HepG2 (cell line): ENCODE results near the gene NFKBIA. TPM values are rescaled to one million over a fixed set of nuclear protein-coding genes. Genes with fewer than 3 reads are reported as not detected.

ENCODE experiments used
- ARNT ChIP-seq: fragments of 450-650 bp; IDR thresholded peaks from 2 replicates; pipeline ENCODE4 v1.6.1; 2017
- ATF5 ChIP-seq: sonication (generic); formaldehyde crosslinking; IDR thresholded peaks from 2 replicates; pipeline ENCODE4 v1.4.0; 2020; ENCODE audit warnings: mild to moderate bottlenecking, low read depth, missing genetic modification reagents
- E2F2 ChIP-seq: sonication (generic); formaldehyde crosslinking; IDR thresholded peaks from 2 replicates; pipeline ENCODE4 v1.4.0; 2020; ENCODE audit warnings: missing genetic modification reagents, borderline replicate concordance
- HNF4G ChIP-seq, 2 experiments: sonication (generic) in 1 of 2; formaldehyde crosslinking in 1 of 2; IDR thresholded peaks; 2 replicates each; pipeline versions ENCODE4 v1.4.0 to v1.6.1; 2011 to 2020; ENCODE audit warnings: borderline replicate concordance in 2 of 2, low read depth in 2 of 2, mild to moderate bottlenecking in 2 of 2, low read length in 1 of 2, missing genetic modification reagents in 1 of 2, moderate library complexity in 1 of 2
- HOXA9 ChIP-seq: sonication (generic); formaldehyde crosslinking; IDR thresholded peaks from 2 replicates; pipeline ENCODE4 v1.8.1; 2022; ENCODE audit warnings: missing genetic modification reagents, mild to moderate bottlenecking, moderate library complexity, borderline replicate concordance
- MIXL1 ChIP-seq: IDR thresholded peaks from 2 replicates; pipeline ENCODE4 v1.6.1; 2016
- PLSCR1 ChIP-seq: sonication (generic); formaldehyde crosslinking; IDR thresholded peaks from 2 replicates; pipeline ENCODE4 v1.5.0; 2020; ENCODE audit warnings: missing genetic modification reagents, mild to moderate bottlenecking, borderline replicate concordance
- SATB2 ChIP-seq: sonication (generic); formaldehyde crosslinking; IDR thresholded peaks from 2 replicates; pipeline ENCODE4 v1.5.0; 2020; ENCODE audit warnings: missing genetic modification reagents
- TEF ChIP-seq: sonication (generic); formaldehyde crosslinking; IDR thresholded peaks from 2 replicates; pipeline ENCODE4 v1.5.0; 2020; ENCODE audit warnings: missing genetic modification reagents
- TERF1 ChIP-seq: sonication (generic); formaldehyde crosslinking; IDR thresholded peaks from 2 replicates; pipeline ENCODE4 v1.8.0; 2022; ENCODE audit warnings: mild to moderate bottlenecking, missing genetic modification reagents, moderate library complexity
- ZBTB39 ChIP-seq: sonication (generic); formaldehyde crosslinking; IDR thresholded peaks from 2 replicates; pipeline ENCODE4 v1.5.0; 2020; ENCODE audit warnings: missing genetic modification reagents
- ZNF10 ChIP-seq: sonication (generic); formaldehyde crosslinking; IDR thresholded peaks from 2 replicates; pipeline ENCODE4 v1.4.0; 2020; ENCODE audit warnings: mild to moderate bottlenecking, low read depth, missing genetic modification reagents, borderline replicate concordance
- ZNF124 ChIP-seq: sonication (generic); formaldehyde crosslinking; IDR thresholded peaks from 2 replicates; pipeline ENCODE4 v1.4.0; 2020; ENCODE audit warnings: missing genetic modification reagents
- ZNF232 ChIP-seq: sonication (generic); formaldehyde crosslinking; IDR thresholded peaks from 2 replicates; pipeline ENCODE4 v1.4.0; 2020; ENCODE audit warnings: missing genetic modification reagents, borderline replicate concordance
- ZNF30 ChIP-seq: sonication (generic); formaldehyde crosslinking; IDR thresholded peaks from 2 replicates; pipeline ENCODE4 v1.5.0; 2020; ENCODE audit warnings: mild to moderate bottlenecking, missing genetic modification reagents
- ZNF317 ChIP-seq: sonication (generic); formaldehyde crosslinking; IDR thresholded peaks from 2 replicates; pipeline ENCODE4 v1.5.0; 2020; ENCODE audit warnings: mild to moderate bottlenecking, missing genetic modification reagents
- ZNF335 ChIP-seq: sonication (generic); formaldehyde crosslinking; IDR thresholded peaks from 2 replicates; pipeline ENCODE4 v1.4.0; 2020; ENCODE audit warnings: missing genetic modification reagents
- ZNF577 ChIP-seq: sonication (generic); formaldehyde crosslinking; IDR thresholded peaks from 2 replicates; pipeline ENCODE4 v1.4.0; 2020; ENCODE audit warnings: mild to moderate bottlenecking, low read depth, missing genetic modification reagents, borderline replicate concordance
- polyA plus RNA-seq, 8 experiments: library from polyadenylated mRNA; depleted of rRNA in 3 of 8; stranded (reverse) in 7 of 8; unstranded in 1 of 8; fragments of >200 nt; fragmentation: Illumina TruSeq in 4 of 8; extraction: Trizol in 4 of 8; gene quantifications; 2 replicates each; pipeline versions ENCODE4 v1.2.1 to v1.2.3, GENCODE V29; 2011 to 2016; ENCODE audit warnings: low read depth in 4 of 8, missing spikeins in 1 of 8, mixed read lengths in 1 of 8; ENCODE audit not compliant: insufficient read depth in 1 of 8
- total RNA-seq, 5 experiments: library from RNA; depleted of rRNA; stranded (reverse); fragments of >200 nt; fragmentation: Illumina TruSeq; extraction: Trizol; gene quantifications; 2 replicates each; pipeline ENCODE4 v1.2.3, GENCODE V29; 2016; ENCODE audit warnings: low read depth in 1 of 5

NFKBIA gene
- total and polyA plus RNA-seq, 2 of the 13 experiments (the other 11 are each of a cell fraction or from before 2014, with no cell fraction given): 197 to 319 TPM

GRCh38 chr14:35402323-35403113, 2.0 kb downstream of the NFKBIA start (continued):
- no peak for TF ChIP-seq HNF4G (IDR thresholded peaks at IDR 0.05; ENCODE audit: borderline replicate concordance, low read depth, low read length)
- TF ChIP-seq HNF4G (CRISPR knock-in tag; IDR thresholded peaks at IDR 0.05; ENCODE audit: borderline replicate concordance, low read depth): no peak
- TF ChIP-seq TEF (CRISPR knock-in tag): no peak
- TF ChIP-seq SATB2 (CRISPR knock-in tag): no peak
- TF ChIP-seq HOXA9 (CRISPR knock-in tag): no peak
- no peak for TF ChIP-seq ZNF317 (CRISPR knock-in tag)
- no peak for TF ChIP-seq ZNF124
- TF ChIP-seq ARNT: no peak
- TF ChIP-seq ZNF232 (CRISPR knock-in tag): 0 out of 2 replicates have a peak, but pooled peaks have one; percentile 18
- TF ChIP-seq MIXL1 (CRISPR knock-in tag): no peak
- no peak for TF ChIP-seq ZNF30
- no peak for TF ChIP-seq ATF5 (CRISPR knock-in tag)
- no peak for TF ChIP-seq PLSCR1
- no peak for TF ChIP-seq E2F2
- no peak for TF ChIP-seq ZNF335 (CRISPR knock-in tag)
- no peak for TF ChIP-seq ZNF577
- TF ChIP-seq TERF1 (CRISPR knock-in tag): no peak
- no peak for TF ChIP-seq ZBTB39 (CRISPR knock-in tag)
- no peak for TF ChIP-seq ZNF10 (CRISPR knock-in tag)
